PC-3 (cell line): ENCODE data around the gene ANKRD9. TPM values are rescaled to one million over a fixed set of nuclear protein-coding genes. Genes with fewer than 3 reads are reported as not detected.

Experiments
- ATAC-seq: fragments of 200-7000 bp; cut with Tn5 transposase; 2 replicates; pipeline ENCODE4 v1.9.1; 2020; ENCODE audit warnings: mild to moderate bottlenecking, moderate library complexity
- BruUV-seq: library from RNA; stranded (reverse); fragments of 400-500 nt; replicated peaks from 2 replicates; lab custom pipeline; 2021; lab: Mats Ljungman, UMichigan
- CTCF ChIA-PET: fragments of 300-600 bp; sonication (Branson Sonifier 250); formaldehyde crosslinking; loops from one replicate; lab custom pipeline; 2022; ENCODE audit warnings: antibody characterized with exemption; lab: Charles Lee
- POLR2A ChIA-PET: fragments of 300-600 bp; sonication (Branson Sonifier 250); formaldehyde crosslinking; loops from one replicate; lab custom pipeline; 2022; ENCODE audit warnings: antibody characterized with exemption; ENCODE audit not compliant: unreplicated experiment; lab: Charles Lee
- DNase-seq: peaks from one replicate; pipeline ENCODE4 v3.0.0-alpha.2; 2015
- H2AFZ ChIP-seq: fragments of 300-600 bp; sonication (generic); 2 replicates; pipeline ENCODE4 v1.6.0; 2016; ENCODE audit warnings: antibody characterized with exemption, low read length
- H3F3A ChIP-seq: fragments of 300-600 bp; sonication (generic); one replicate; pipeline ENCODE4 v1.6.0; 2017; ENCODE audit warnings: antibody characterized with exemption, low read length, control low read depth, mild to moderate bottlenecking; ENCODE audit not compliant: unreplicated experiment
- H3K27ac ChIP-seq: fragments of 300-600 bp; sonication (generic); 2 replicates; pipeline ENCODE4 v1.5.1; 2016; ENCODE audit warnings: mild to moderate bottlenecking, low read length
- H3K27me3 ChIP-seq: fragments of 300-600 bp; sonication (generic); 2 replicates; pipeline ENCODE4 v1.6.1; 2016; ENCODE audit warnings: low read length, mixed read lengths
- H3K36me3 ChIP-seq: fragments of 300-600 bp; sonication (generic); 2 replicates; pipeline ENCODE4 v1.6.1; 2016; ENCODE audit warnings: low read depth, mixed run types, low read length, mixed read lengths
- H3K4me1 ChIP-seq: fragments of 300-600 bp; sonication (generic); 2 replicates; pipeline ENCODE4 v1.5.1; 2016; ENCODE audit warnings: low read length; ENCODE audit not compliant: insufficient read depth
- H3K4me2 ChIP-seq: fragments of 300-600 bp; sonication (generic); 2 replicates; pipeline ENCODE4 v1.6.0; 2016; ENCODE audit warnings: low read length
- H3K4me3 ChIP-seq: fragments of 300-600 bp; sonication (generic); 2 replicates; pipeline ENCODE4 v1.5.1; 2016; ENCODE audit warnings: mild to moderate bottlenecking, low read length, mixed read lengths
- H3K79me2 ChIP-seq: fragments of 300-600 bp; sonication (generic); 2 replicates; pipeline ENCODE4 v1.6.1; 2017; ENCODE audit warnings: low read length, mixed read lengths
- H3K9ac ChIP-seq: fragments of 300-600 bp; sonication (generic); 2 replicates; pipeline ENCODE4 v1.6.0; 2016; ENCODE audit warnings: mild to moderate bottlenecking, low read length
- H3K9me2 ChIP-seq: fragments of 300-600 bp; sonication (generic); replicated peaks from 2 replicates; pipeline ENCODE4 v1.6.1; 2016; ENCODE audit warnings: mixed run types, low read length, mixed read lengths
- H3K9me3 ChIP-seq: fragments of 300-600 bp; sonication (generic); 2 replicates; pipeline ENCODE4 v1.6.1; 2016; ENCODE audit warnings: low read length, mixed read lengths
- H4K20me1 ChIP-seq: fragments of 300-600 bp; sonication (generic); 2 replicates; pipeline ENCODE4 v1.6.1; 2016; ENCODE audit warnings: low read length, mixed read lengths
- CTCF ChIP-seq: fragments of 300-600 bp; sonication (generic); conservative IDR thresholded peaks from 2 replicates; pipeline ENCODE4 v1.5.1; 2017; ENCODE audit warnings: antibody characterized with exemption, low read depth, mild to moderate bottlenecking, low read length
- EZH2 ChIP-seq: fragments of 300-600 bp; sonication (generic); IDR thresholded peaks from one replicate; pipeline ENCODE4 v1.6.1; 2017; ENCODE audit warnings: antibody characterized with exemption, mild to moderate bottlenecking, low read length; ENCODE audit not compliant: unreplicated experiment
- EZH2phosphoT487 ChIP-seq: fragments of 300-600 bp; sonication (generic); IDR thresholded peaks from 2 replicates; pipeline ENCODE4 v1.6.1; 2018; ENCODE audit warnings: mild to moderate bottlenecking, antibody characterized with exemption, low read length, borderline replicate concordance
- intact Hi-C: fragments of 100-400 bp; cut with micrococcal nuclease; formaldehyde crosslinking; loops from 2 replicates; pipeline ENCODE4 v1.9.0; 2023
- total RNA-seq: library from RNA; depleted of rRNA; stranded (reverse); fragments of >200 nt; gene quantifications from 2 replicates; pipeline ENCODE4 v1.2.3, GENCODE V29; 2014

ANKRD9 gene
- total RNA-seq, 1 experiment from 2014 or later: 52.6 TPM

DNA sequence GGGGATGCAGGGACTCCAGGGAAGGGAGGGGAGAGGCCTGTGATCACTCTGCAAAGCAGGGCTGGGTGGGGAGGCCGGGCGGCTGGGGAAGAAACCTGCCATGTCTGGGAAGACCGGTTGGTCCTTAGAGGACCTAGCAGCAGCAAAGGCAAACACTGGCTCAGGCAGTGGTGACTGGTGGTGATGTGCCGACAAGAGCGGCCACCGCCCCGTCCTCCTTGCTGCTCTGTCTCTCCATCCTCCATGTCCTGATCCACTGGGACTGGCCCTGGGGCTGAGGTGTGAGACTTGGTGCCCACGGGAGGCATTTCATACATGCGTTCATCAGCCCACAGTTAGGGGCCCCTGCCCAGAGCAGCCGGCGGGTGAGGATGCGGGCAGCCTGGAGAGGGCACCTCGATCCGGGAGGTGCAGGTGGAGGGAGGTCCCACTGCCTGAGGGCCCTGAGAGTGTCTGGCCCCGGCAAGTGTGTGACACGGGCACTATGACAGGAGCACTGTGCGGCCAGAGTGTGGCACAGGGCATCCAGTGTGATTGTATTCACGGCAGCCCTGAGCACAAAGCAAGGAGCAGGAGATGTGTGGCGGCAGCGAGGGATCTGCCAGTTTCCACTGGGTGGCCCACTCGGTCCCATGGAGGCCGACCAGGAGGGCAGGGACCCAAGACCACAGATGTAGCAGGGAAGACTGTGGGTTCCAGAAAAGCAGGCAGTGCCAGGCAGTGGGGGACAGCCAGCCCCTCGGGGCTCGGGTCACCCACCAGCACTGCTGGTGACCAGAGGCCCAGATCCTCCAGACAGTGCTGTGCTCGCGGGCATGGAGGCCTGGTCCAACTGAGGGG, 13.9 kb downstream of the ANKRD9 start:
- Histone ChIP-seq H2AFZ (no peak overlapping the region), H3K9ac (no peak overlapping the region), H3K36me3 (no peaks in the 10 kb centered on the region), H3K27me3 (no peaks in the 10 kb centered on the region), H3K27ac (no peak overlapping the region), H3K4me2 (no peak overlapping the region), H3K4me1 (no peaks in the 10 kb centered on the region), H4K20me1 (no peaks in the 10 kb centered on the region), H3K9me3 (no peaks in the 10 kb centered on the region), H3K4me3 (no peak overlapping the region), H3K79me2 (no peaks in the 10 kb centered on the region), H3F3A (no peaks in the 10 kb centered on the region), H3K9me2 (no peaks in the 10 kb centered on the region)
- DNase-seq: no peak
- POLR2A ChIA-PET: no interaction called here
- BruUV-seq: no TSS peak
- TF ChIP-seq EZH2: no peak
- no peak for TF ChIP-seq CTCF
- TF ChIP-seq EZH2phosphoT487: no peak
- intact Hi-C loops: no loop called here
- ATAC-seq: no peak
- CTCF ChIA-PET: no interaction called here

DNA sequence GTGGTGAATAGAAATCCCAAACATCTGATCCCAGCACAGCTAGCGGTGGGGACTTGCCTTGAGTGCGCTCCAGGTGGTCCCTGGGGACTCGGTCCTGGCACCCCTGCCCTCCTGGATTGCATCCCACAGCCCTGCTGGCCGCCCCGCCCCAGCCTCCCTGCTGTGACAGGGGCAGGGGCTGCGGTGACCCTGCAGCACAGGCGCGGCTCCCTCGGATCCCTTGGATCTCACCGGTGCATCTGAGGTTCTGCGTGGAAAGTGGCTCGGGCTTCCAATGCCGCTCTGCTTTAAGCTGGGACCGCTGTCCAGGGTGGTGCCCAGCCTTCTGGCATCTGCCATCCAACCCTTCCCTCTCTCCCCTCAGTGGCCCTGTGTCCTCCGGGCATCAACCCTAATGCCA, 16.0 kb downstream of the ANKRD9 start:
- no peak overlapping the region for H3K4me3 ChIP-seq
- H3F3A ChIP-seq: no peaks in the 10 kb centered on the region
- BruUV-seq: no TSS peak
- H2AFZ ChIP-seq: no peak overlapping the region
- ATAC-seq: no peak
- ChIA-PET POLR2A (no interaction called here), CTCF (no interaction called here)
- no peaks in the 10 kb centered on the region for H3K9me2 ChIP-seq
- no peak overlapping the region for H3K27ac ChIP-seq
- no peaks in the 10 kb centered on the region for H3K4me1 ChIP-seq
- TF ChIP-seq EZH2phosphoT487: no peak
- no peak for TF ChIP-seq EZH2
- TF ChIP-seq CTCF: no peak
- H3K9me3 ChIP-seq: no peaks in the 10 kb centered on the region
- H3K27me3 ChIP-seq: no peaks in the 10 kb centered on the region
- no peaks in the 10 kb centered on the region for H3K79me2 ChIP-seq
- no peak overlapping the region for H3K9ac ChIP-seq
- intact Hi-C loops: no loop called here
- H3K36me3 ChIP-seq: no peaks in the 10 kb centered on the region
- no peak overlapping the region for H3K4me2 ChIP-seq
- DNase-seq: no peak
- no peaks in the 10 kb centered on the region for H4K20me1 ChIP-seq

DNA sequence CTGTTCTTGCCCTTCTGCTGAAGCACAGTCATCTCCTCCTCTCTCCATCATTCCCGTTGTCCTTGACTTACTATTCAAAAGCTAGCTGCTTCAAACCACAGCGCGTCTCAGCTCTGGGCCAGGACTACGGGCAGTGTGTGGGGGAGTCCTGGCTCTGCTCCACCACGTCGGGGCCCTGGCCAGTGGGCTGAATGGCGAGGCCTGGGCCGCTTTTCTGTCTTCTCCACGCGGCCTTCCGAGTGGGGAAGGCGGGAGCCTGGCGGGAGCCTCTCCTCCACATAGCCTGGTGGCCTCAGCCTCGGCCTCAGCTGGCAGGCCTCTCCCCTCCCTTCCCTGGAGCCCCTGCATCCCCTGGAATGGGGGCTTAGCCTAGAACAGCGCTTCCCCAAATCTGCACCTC, 16.5 kb downstream of the ANKRD9 start:
- ChIA-PET POLR2A (no interaction called here), CTCF (no interaction called here)
- no TSS peak for BruUV-seq
- Histone ChIP-seq H3K4me2 (no peak overlapping the region), H3K27ac (no peak overlapping the region), H3K79me2 (no peaks in the 10 kb centered on the region), H3K4me1 (no peaks in the 10 kb centered on the region), H2AFZ (no peak overlapping the region), H3K4me3 (no peak overlapping the region), H3K9me3 (no peaks in the 10 kb centered on the region), H4K20me1 (no peaks in the 10 kb centered on the region), H3K27me3 (no peaks in the 10 kb centered on the region), H3K9me2 (no peaks in the 10 kb centered on the region), H3F3A (no peaks in the 10 kb centered on the region), H3K9ac (no peak overlapping the region), H3K36me3 (no peaks in the 10 kb centered on the region)
- TF ChIP-seq EZH2phosphoT487: no peak
- no peak for TF ChIP-seq EZH2
- TF ChIP-seq CTCF: no peak
- ATAC-seq (no peak), DNase-seq (no peak)
- intact Hi-C loops: no loop called here
